DLD1 (cell line): Measurements from ENCODE around the gene MEF2B.
"Not testable (repeated sequence)": the region's sequence is repeated elsewhere in the genome, so short reads cannot be mapped to it uniquely, and the experiment has no call there.

Experiments
- in situ Hi-C: cut with HindIII; loops from 2 replicates; pipeline ENCODE4 v1.10.0; 2017; ENCODE audit warnings: low sequenced_read_pairs

Gene MEF2B

GRCh38 chr19:19157808-19158207 lies 12.3 kb downstream of the MEF2B start:
- in situ Hi-C loops, result no loop called here

- in situ Hi-C loops, result no loop called here
Observed at GRCh38 chr19:19155495-19156219, 14.4 kb downstream of the MEF2B start.

- in situ Hi-C loops, result no loop called here
Observed at GRCh38 chr19:19154768-19155494, 15.1 kb downstream of the MEF2B start.

GRCh38 chr19:19152668-19153384 lies 17.2 kb downstream of the MEF2B start:
- in situ Hi-C loops, result no loop called here

- in situ Hi-C loops, result no loop called here
Observed at GRCh38 chr19:19151418-19151817, 18.6 kb downstream of the MEF2B start.

- in situ Hi-C loops, result no loop called here
Observed at GRCh38 chr19:19149435-19149834, 20.6 kb downstream of the MEF2B start.

GRCh38 chr19:19148504-19148903 lies 21.6 kb downstream of the MEF2B start:
- in situ Hi-C loops, result not testable (repeated sequence)

- in situ Hi-C loops, result no loop called here
Observed at GRCh38 chr19:19147344-19147743, 22.7 kb downstream of the MEF2B start.

- in situ Hi-C loops, result no loop called here
Observed at GRCh38 chr19:19146865-19147264, 23.2 kb downstream of the MEF2B start.

GRCh38 chr19:19145684-19146608 lies 24.1 kb downstream of the MEF2B start:
- in situ Hi-C loops, result no loop called here

- in situ Hi-C loops, result no loop called here
Observed at GRCh38 chr19:19145281-19145680, 24.8 kb downstream of the MEF2B start.

- in situ Hi-C loops, result no loop called here
Observed at GRCh38 chr19:19142347-19142746, 27.7 kb downstream of the MEF2B start.

GRCh38 chr19:19140476-19140875 lies 29.6 kb downstream of the MEF2B start:
- in situ Hi-C loops, result no loop called here

GRCh38 chr19:19139876-19140229 lies 30.2 kb downstream of the MEF2B start:
- in situ Hi-C loops, result no loop called here

- in situ Hi-C loops, result no loop called here
Observed at GRCh38 chr19:19138109-19138981, 31.7 kb downstream of the MEF2B start, which contains the start of gene TMEM161A. Gene TMEM161A, minus strand, starts transcription at chr19:19138478. Its CDS starts 50 bp downstream, at chr19:19138428.

- in situ Hi-C loops, result no loop called here
Observed at GRCh38 chr19:19137556-19138108, 32.4 kb downstream of the MEF2B start.

GRCh38 chr19:19135713-19136112 lies 34.4 kb downstream of the MEF2B start:
- in situ Hi-C loops, result not testable (repeated sequence)

GRCh38 chr19:19134687-19135158 lies 35.3 kb downstream of the MEF2B start:
- in situ Hi-C loops, result no loop called here

GRCh38 chr19:19133985-19134384 lies 36.1 kb downstream of the MEF2B start:
- in situ Hi-C loops, result no loop called here
